Measurements from ENCODE around the gene ABCC5.
A peak's percentile ranks its signal among the peaks of the same experiment; 100 is the strongest.
"Not testable (repeated sequence)": the region's sequence is repeated elsewhere in the genome, so short reads cannot be mapped to it uniquely, and the experiment has no call there.

Gene ABCC5

DNA sequence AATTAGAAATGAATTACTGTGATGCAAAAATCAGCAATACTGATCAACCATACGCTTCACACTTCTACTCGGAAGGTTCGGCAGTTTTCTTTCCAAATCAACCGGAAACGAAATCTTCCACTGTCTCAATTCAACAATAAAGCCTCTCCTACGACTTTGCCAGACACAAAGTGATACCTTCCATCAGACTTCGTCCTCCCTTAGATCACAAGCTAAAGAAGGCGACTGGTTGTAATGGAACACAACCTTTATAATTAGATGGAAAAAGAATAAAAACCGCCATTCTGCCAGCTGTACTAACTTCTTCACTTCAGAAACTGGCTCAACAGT, 133.6 kb downstream of the ABCC5 start:
- H3K4me3 ChIP-seq (ENCODE audit: low read depth, low read length): peak overlapping the region; percentile 97
- TF ChIP-seq, protein P1, sequence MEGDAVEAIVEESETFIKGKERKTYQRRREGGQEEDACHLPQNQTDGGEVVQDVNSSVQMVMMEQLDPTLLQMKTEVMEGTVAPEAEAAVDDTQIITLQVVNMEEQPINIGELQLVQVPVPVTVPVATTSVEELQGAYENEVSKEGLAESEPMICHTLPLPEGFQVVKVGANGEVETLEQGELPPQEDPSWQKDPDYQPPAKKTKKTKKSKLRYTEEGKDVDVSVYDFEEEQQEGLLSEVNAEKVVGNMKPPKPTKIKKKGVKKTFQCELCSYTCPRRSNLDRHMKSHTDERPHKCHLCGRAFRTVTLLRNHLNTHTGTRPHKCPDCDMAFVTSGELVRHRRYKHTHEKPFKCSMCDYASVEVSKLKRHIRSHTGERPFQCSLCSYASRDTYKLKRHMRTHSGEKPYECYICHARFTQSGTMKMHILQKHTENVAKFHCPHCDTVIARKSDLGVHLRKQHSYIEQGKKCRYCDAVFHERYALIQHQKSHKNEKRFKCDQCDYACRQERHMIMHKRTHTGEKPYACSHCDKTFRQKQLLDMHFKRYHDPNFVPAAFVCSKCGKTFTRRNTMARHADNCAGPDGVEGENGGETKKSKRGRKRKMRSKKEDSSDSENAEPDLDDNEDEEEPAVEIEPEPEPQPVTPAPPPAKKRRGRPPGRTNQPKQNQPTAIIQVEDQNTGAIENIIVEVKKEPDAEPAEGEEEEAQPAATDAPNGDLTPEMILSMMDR (IDR thresholded peaks at IDR 0.05; ENCODE audit: borderline replicate concordance, insufficient read depth, low read depth, low read length): no peak

DNA sequence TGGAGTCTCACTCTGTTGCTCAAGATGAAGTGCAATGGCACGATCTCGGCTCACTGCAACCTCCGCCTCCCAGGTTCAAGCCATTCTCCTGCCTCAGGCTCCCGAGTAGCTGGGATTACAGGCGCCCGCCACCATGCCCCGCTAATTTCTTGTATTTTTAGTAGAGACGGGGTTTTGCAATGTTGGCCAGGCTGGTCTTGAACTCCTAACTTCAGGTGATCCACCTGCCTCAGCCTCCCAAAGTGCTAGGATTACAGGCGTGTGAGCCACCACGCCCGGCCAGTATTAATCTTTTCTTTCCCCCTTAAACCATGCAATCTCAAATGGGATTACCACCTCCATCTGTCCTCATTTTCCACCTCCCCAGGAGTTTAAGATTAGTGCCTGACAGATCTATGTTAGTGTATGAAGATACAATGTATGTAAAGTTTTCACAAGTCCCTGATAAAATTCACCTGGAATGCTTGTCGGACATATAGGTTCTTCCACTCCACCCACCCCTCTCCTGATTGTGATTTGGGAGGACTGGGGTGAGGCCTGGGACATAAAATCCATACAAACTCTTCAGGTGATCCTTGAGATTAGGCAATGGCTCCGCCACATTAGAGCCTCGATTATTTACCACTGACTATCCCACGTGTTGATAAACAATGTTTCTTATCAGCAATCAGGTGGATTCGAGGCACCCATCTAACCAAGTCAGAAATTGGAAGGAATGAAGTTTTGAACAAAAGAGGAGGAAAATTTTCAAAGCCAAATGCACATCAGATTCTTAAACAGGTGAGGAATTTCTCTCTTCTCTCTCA, 134.2 kb downstream of the ABCC5 start:
- TF ChIP-seq, protein P1 (IDR thresholded peaks at IDR 0.05; ENCODE audit: borderline replicate concordance, insufficient read depth, low read depth, low read length): no peak

DNA sequence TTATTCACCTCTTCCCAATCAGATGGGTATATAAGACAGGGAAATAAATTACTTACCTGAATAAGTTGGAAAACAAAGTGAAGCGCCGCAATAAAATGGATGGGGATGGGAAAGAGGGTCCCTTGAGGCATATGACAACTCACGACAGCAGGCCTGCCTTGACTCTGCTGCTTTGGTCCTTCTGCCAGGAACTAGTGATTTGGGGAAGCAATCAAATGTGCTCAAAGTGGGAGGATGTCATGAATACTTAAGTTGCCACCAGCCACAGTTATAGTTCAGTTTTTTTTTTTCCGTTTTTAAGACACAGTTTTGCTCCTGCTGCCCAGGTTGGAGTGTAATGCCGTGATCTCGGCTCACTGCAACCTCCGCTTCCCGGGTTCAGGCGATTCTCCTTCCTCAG, 137.6 kb downstream of the ABCC5 start:
- no peak overlapping the region for H3K4me3 ChIP-seq (ENCODE audit: low read depth, low read length)
- TF ChIP-seq, protein P1 (IDR thresholded peaks at IDR 0.05; ENCODE audit: borderline replicate concordance, insufficient read depth, low read depth, low read length): no peak

More for the DNA sequence above, 134.2 kb downstream of the ABCC5 start:
- peak overlapping the region; percentile 97 for H3K4me3 ChIP-seq (ENCODE audit: low read depth, low read length)

DNA sequence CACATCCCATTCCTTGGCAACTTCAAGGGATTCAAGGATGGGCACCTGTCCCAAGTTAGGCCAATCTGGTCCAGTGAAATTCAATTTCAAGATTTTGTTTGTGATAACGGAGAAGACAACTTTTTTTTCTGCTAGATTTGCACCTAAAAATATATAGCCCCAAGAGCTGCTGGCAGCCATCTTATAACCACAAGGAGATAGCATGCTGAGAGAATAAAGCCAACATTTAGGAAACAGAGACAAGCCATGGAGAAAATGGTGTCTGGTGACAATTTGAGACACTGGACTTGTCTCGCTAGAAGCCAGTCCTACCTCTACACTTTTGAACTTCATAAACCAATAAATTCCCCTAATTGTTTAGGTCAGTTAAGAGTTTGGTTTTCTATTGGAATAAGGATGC, 138.4 kb downstream of the ABCC5 start:
- TF ChIP-seq, protein P1 (IDR thresholded peaks at IDR 0.05; ENCODE audit: borderline replicate concordance, insufficient read depth, low read depth, low read length): no peak
- H3K4me3 ChIP-seq (ENCODE audit: low read depth, low read length): no peak overlapping the region

DNA sequence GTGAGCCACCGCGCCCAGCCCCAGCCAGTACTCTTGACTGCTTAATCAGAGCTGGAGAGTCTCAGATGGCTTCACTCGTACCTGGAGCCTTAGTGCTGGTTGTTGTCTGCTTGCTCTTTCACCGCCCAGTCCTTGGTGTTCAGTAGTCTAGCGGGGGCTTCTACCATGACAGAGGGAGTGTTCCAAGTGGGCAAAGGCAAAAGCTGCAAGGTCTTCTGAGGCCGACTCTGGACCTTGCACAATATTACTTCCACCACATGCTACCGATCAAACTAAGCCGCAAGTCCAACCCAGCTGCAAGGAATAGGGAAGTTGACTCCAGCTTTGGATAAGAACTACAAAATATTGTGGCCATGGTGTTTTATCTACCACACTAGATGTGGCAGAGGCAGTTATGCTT, 139.6 kb downstream of the ABCC5 start:
- no peak overlapping the region for H3K4me3 ChIP-seq (ENCODE audit: low read depth, low read length)
- TF ChIP-seq, protein P1 (IDR thresholded peaks at IDR 0.05; ENCODE audit: borderline replicate concordance, insufficient read depth, low read depth, low read length): no peak

DNA sequence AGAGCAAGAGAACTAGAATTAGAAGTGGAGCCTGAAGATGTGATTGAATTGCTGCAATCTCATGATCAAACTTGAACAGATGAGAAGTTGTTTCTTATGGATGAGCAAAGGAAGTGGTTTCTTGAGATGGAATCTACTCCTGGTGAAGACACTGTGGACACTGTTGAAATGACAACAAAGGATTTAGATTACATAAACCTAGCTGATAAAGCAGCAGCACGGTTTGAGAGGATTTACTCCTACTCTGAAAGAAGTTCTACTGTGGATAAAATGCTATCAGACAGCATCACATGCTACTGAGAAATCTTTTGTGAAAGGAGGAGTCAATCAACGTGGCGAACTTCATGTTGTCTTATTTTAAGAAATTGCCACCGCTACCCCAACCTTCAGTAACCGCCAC, 140.5 kb downstream of the ABCC5 start:
- not testable (repeated sequence) for H3K4me3 ChIP-seq (ENCODE audit: low read depth, low read length)

DNA sequence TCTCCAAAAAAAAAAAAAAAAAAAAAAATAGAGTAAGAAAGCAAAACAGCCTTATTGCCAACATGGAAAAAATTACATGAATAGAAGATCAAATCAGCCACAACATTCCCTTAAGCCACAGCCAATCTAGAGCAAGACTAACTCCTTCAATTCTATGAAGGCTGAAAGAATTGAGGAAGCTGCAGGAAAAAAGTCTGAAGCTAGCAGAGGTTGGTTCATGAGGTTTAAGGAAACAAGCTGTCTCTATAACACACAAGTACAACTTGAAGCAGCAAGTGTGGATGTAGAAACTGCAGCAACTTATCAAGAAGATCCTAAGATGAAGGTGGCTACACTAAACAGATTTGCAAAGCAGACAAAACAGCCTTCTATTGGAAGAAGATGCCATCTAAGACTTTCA, 142.3 kb downstream of the ABCC5 start:
- H3K4me3 ChIP-seq (ENCODE audit: low read depth, low read length): no peak overlapping the region
- TF ChIP-seq, protein P1 (IDR thresholded peaks at IDR 0.05; ENCODE audit: borderline replicate concordance, insufficient read depth, low read depth, low read length): no peak
